B cell (primary cell): ENCODE data around the gene UBE2Q2. TPM values are rescaled to one million over a fixed set of nuclear protein-coding genes. Genes with fewer than 3 reads are reported as not detected.

Source experiments
- ATAC-seq: fragments of 200-7000 bp; cut with Tn5 transposase; one replicate; pipeline ENCODE4 v1.10.0; 2021; ENCODE audit warnings: low read depth, mild to moderate bottlenecking, moderate number of reproducible peaks, moderate library complexity
- CTCF ChIA-PET: fragments of 350-600 bp; sonication (Branson Sonifier 250); formaldehyde crosslinking; loops from one replicate; lab custom pipeline; 2021; ENCODE audit warnings: antibody characterized with exemption, inconsistent platforms; lab: Charles Lee
- POLR2A ChIA-PET: fragments of 350-600 bp; sonication (Branson Sonifier 250); formaldehyde crosslinking; loops from one replicate; lab custom pipeline; 2021; ENCODE audit warnings: antibody characterized with exemption; lab: Charles Lee
- DNase-seq: peaks from one replicate; pipeline ENCODE4 v3.0.0; 2013
- H2AFZ ChIP-seq: 2 replicates; pipeline ENCODE4 v1.6.1; 2012; ENCODE audit warnings: mild to moderate bottlenecking, low read depth, low read length; ENCODE audit not compliant: insufficient read depth, poor library complexity, severe bottlenecking
- H3K27ac ChIP-seq, 2 donors: 1 replicate in 1 of 2; 2 replicates in 1 of 2; pipeline ENCODE4 v1.5.1; 2012 to 2013; ENCODE audit warnings: low read length in 2 of 2, mild to moderate bottlenecking in 2 of 2, moderate library complexity in 1 of 2
- H3K27me3 ChIP-seq, 4 experiments: fragments of 200-600 bp in 1 of 4; sonication (generic) in 1 of 4; replicated peaks in 1 of 4; 1 replicate in 2 of 4; 2 replicates in 2 of 4; pipeline versions ENCODE4 v1.6.1 to v1.7.0; 2013 to 2016; ENCODE audit warnings: low read length in 3 of 4, mild to moderate bottlenecking in 2 of 4, mixed read lengths in 1 of 4, moderate library complexity in 1 of 4; ENCODE audit not compliant: insufficient read depth in 4 of 4, control insufficient read depth in 3 of 4; ENCODE audit errors: control extremely low read depth in 1 of 4
- H3K36me3 ChIP-seq, 2 experiments: replicated peaks in 1 of 2; 1 replicate in 1 of 2; 2 replicates in 1 of 2; pipeline versions ENCODE4 v1.6.1 to v1.7.1; 2013; ENCODE audit warnings: low read length in 1 of 2; ENCODE audit not compliant: insufficient read depth in 2 of 2, control insufficient read depth in 1 of 2; ENCODE audit errors: control extremely low read depth in 1 of 2, extremely low read depth in 1 of 2
- H3K4me1 ChIP-seq, 2 donors: fragments of 200-600 bp in 1 of 2; sonication (generic) in 1 of 2; 1 replicate in 1 of 2; 2 replicates in 1 of 2; pipeline versions ENCODE4 v1.5.1 to v1.6.1; 2013 to 2017; ENCODE audit warnings: low read length in 2 of 2; ENCODE audit not compliant: control insufficient read depth in 2 of 2, insufficient read depth in 2 of 2
- H3K4me2 ChIP-seq: replicated peaks from 2 replicates; pipeline ENCODE3; 2012; ENCODE audit warnings: mild to moderate bottlenecking, low read depth, low read length; ENCODE audit not compliant: poor library complexity, severe bottlenecking
- H3K4me3 ChIP-seq, 5 experiments: fragments of 200-600 bp in 1 of 5; sonication (generic) in 1 of 5; 1 replicate in 3 of 5; 2 replicates in 2 of 5; pipeline versions ENCODE4 v1.5.1 to v1.7.0; 2011 to 2016; ENCODE audit warnings: low read length in 4 of 5, mild to moderate bottlenecking in 4 of 5, low read depth in 2 of 5, control low read depth in 1 of 5, moderate library complexity in 1 of 5; ENCODE audit not compliant: insufficient read depth in 1 of 5; ENCODE audit errors: control extremely low read depth in 1 of 5, extremely low read depth in 1 of 5
- H3K79me2 ChIP-seq: fragments of 200-600 bp; sonication (generic); one replicate; pipeline ENCODE4 v1.6.0; 2016; ENCODE audit warnings: low read length; ENCODE audit not compliant: control insufficient read depth, insufficient read depth
- H3K9ac ChIP-seq: fragments of 200-600 bp; sonication (generic); 2 replicates; pipeline ENCODE4 v1.6.1; 2017; ENCODE audit warnings: mild to moderate bottlenecking, low read length, moderate library complexity
- H3K9me3 ChIP-seq, 3 donors: one replicate each; pipeline versions ENCODE4 v1.6.1 to v1.7.1; 2013; ENCODE audit warnings: low read length in 2 of 3; ENCODE audit not compliant: control insufficient read depth in 2 of 3, insufficient read depth in 1 of 3; ENCODE audit errors: control extremely low read depth in 1 of 3
- H4K20me1 ChIP-seq: 2 replicates; pipeline ENCODE4 v1.6.0; 2012; ENCODE audit warnings: mild to moderate bottlenecking, low read length; ENCODE audit not compliant: insufficient read depth, control insufficient read depth, poor library complexity, severe bottlenecking
- H3K27ac Mint-ChIP-seq: one replicate; pipeline ENCODE4 v1.8.0; 2021; ENCODE audit warnings: mixed read lengths
- H3K27me3 Mint-ChIP-seq: one replicate; pipeline ENCODE4 v1.8.0; 2021; ENCODE audit warnings: mixed read lengths
- H3K4me1 Mint-ChIP-seq: one replicate; pipeline ENCODE4 v1.8.0; 2021; ENCODE audit warnings: mixed read lengths
- H3K4me3 Mint-ChIP-seq: one replicate; pipeline ENCODE4 v1.8.0; 2021; ENCODE audit warnings: mixed read lengths
- H3K9me3 Mint-ChIP-seq: one replicate; pipeline ENCODE4 v1.8.0; 2022; ENCODE audit warnings: mixed read lengths; ENCODE audit not compliant: insufficient read depth
- CTCF ChIP-seq: fragments of 200-600 bp; IDR thresholded peaks from one replicate; pipeline ENCODE4 v1.8.0; 2022; ENCODE audit warnings: antibody characterized with exemption, mild to moderate bottlenecking
- EZH2 ChIP-seq: IDR thresholded peaks from 2 replicates; pipeline ENCODE4 v1.6.1; 2012; ENCODE audit warnings: borderline replicate concordance, low read depth, mild to moderate bottlenecking, moderate library complexity, low read length; ENCODE audit not compliant: insufficient read depth, poor library complexity, severe bottlenecking
- WGBS: methylation state at CpG from one replicate; pipeline ENCODE4 v1.1.5; 2013; ENCODE audit warnings: missing lambda C conversion rate; ENCODE audit not compliant: insufficient coverage; 5-methylcytosine and 5-hydroxymethylcytosine counted together
- intact Hi-C: fragments of 100-400 bp; cut with micrococcal nuclease; formaldehyde crosslinking; loops from one replicate; pipeline ENCODE4 v1.10.0; 2022
- polyA plus RNA-seq: library from polyadenylated mRNA; depleted of rRNA; stranded (reverse); fragments of >200 nt; gene quantifications from 2 replicates; pipeline ENCODE4 v1.2.3, GENCODE V29; 2012
- total RNA-seq, 2 donors: library from RNA; stranded (reverse); fragments of 120-200 nt in 1 of 2; gene quantifications; 1 replicate in 1 of 2; 2 replicates in 1 of 2; pipeline versions ENCODE4 v1.2.3 to v1.2.4, GENCODE V29; 2013 to 2022

Gene UBE2Q2
- total and polyA plus RNA-seq, 2 donors (not counting 1 experiment from before 2014, with no cell fraction given), result 11.4 to 33.6 TPM

GRCh38 chr15:75834021-75834420 lies 9.2 kb upstream of the UBE2Q2 start:
- no peak overlapping the region for H3K4me3 Mint-ChIP-seq
- ATAC-seq (no peak), DNase-seq (no peak)
- intact Hi-C loops, result no loop called here
- Histone ChIP-seq H3K9me3 (no peaks in the 10 kb centered on the region), H2AFZ (no peak overlapping the region), H3K4me2 (no peak overlapping the region), H4K20me1 (no peaks in the 10 kb centered on the region), H3K4me3 (no peak overlapping the region), H3K9ac (no peak overlapping the region), H3K27me3 (no peaks in the 10 kb centered on the region), H3K4me1 (no peaks in the 10 kb centered on the region), H3K79me2 (no peaks in the 10 kb centered on the region), H3K27ac (no peak overlapping the region), H3K36me3 (no peaks in the 10 kb centered on the region)
- no peak overlapping the region for H3K27ac Mint-ChIP-seq
- H3K27me3 Mint-ChIP-seq, result peaks cover 1% of the 10 kb centered on the region
- ChIA-PET POLR2A (no interaction called here), CTCF (no interaction called here)
- H3K9me3 Mint-ChIP-seq, result no peaks in the 10 kb centered on the region
- TF ChIP-seq EZH2 (no peak), CTCF (no peak)
- no CpG with 5 or more reads among the region's 2 CpGs for WGBS
- no peaks in the 10 kb centered on the region for H3K4me1 Mint-ChIP-seq

GRCh38 chr15:75835990-75836958 lies 7.0 kb upstream of the UBE2Q2 start:
- H3K27me3 Mint-ChIP-seq, result no peaks in the 10 kb centered on the region

More at GRCh38 chr15:75835990-75836958, 7.0 kb upstream of the UBE2Q2 start:
- ChIA-PET POLR2A (no interaction called here), CTCF (no interaction called here)
- no peaks in the 10 kb centered on the region for H3K9me3 ChIP-seq
- ATAC-seq, result no peak
- H3K9ac ChIP-seq, result no peak overlapping the region
- Mint-ChIP-seq H3K9me3 (no peaks in the 10 kb centered on the region), H3K27ac (no peak overlapping the region), H3K4me1 (no peaks in the 10 kb centered on the region), H3K4me3 (no peak overlapping the region)
- DNase-seq, result no peak
- no peaks in the 10 kb centered on the region for H3K27me3 ChIP-seq
- H3K36me3 ChIP-seq, result no peaks in the 10 kb centered on the region
- intact Hi-C loops, result no loop called here
- H4K20me1 ChIP-seq, result no peaks in the 10 kb centered on the region
- H3K4me2 ChIP-seq, result no peak overlapping the region
- H3K4me1 ChIP-seq, result no peaks in the 10 kb centered on the region
- H3K27ac ChIP-seq, result no peak overlapping the region
- no CpG with 5 or more reads among the region's 2 CpGs for WGBS
- H2AFZ ChIP-seq, result no peak overlapping the region
- TF ChIP-seq CTCF (no peak), EZH2 (no peak)
- H3K79me2 ChIP-seq, result no peaks in the 10 kb centered on the region
- no peak overlapping the region for H3K4me3 ChIP-seq
